Right ventricle myocardium superior (tissue), 1 donor: ENCODE measurements around the gene ST6GALNAC6. TPM values are rescaled to one million over a fixed set of nuclear protein-coding genes. Genes with fewer than 3 reads are reported as not detected.

Experiments used
- ATAC-seq: fragments of 200-7000 bp; cut with Tn5 transposase; one replicate; pipeline ENCODE4 v1.9.1; 2020; ENCODE audit warnings: mild to moderate bottlenecking; ENCODE audit not compliant: poor library complexity
- DNase-seq: peaks from one replicate; pipeline ENCODE4 v3.0.0-alpha.2; 2020
- intact Hi-C: fragments of 100-400 bp; cut with DNase I; formaldehyde crosslinking; loops from one replicate; pipeline ENCODE4 v1.11.2; 2022
- total RNA-seq: library from RNA; stranded (reverse); fragmentation: NEBNext Ultra II Directional; extraction: Animal tissue kit (Norgen Biotek cat#: 25700); gene quantifications from one replicate; pipeline ENCODE4 v1.2.1, GENCODE V29; 2021
- donor health status: DM: no; HTN: yes; CAD: no; lungs with severe emphysema.

The ST6GALNAC6 gene
- total RNA-seq, 1 donor from 2014 or later: 38.2 TPM

DNA sequence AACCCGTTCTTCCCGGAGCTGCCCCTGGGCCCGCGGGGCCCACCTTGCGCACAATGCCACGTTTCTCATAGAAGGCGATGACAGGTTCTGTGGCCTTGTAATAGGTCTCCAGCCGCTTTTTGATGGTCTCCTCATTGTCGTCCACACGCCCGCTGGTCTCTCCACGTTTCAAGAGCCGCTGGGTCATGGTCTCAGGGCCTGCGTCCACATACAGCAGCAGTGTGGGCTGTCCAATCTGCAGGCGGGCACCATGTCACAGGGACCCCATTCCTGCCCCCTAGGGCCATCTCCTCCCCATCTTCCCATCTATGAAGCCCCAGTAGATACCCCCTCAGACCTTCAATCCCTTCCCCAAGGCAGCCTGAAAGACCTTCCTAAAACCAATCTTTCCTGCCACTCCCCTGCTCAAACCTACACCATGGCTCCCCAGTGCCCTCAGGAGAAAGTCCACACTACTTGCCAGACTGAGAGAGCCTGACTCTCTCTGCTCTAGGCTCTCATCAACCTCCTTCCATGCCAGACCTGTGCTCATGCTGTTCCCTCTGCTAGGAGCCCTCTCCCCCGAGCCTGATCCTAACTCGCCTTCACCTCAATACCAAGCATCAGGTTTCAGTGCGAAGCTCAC, 31.0 kb downstream of the ST6GALNAC6 start:
- DNase-seq: no peak

GRCh38 chr9:127867356-127868277, 31.8 kb downstream of the ST6GALNAC6 start:
- ATAC-seq (no peak), DNase-seq (peak; percentile 71)
- intact Hi-C loops: loop anchor here (5.0 kb wide), 2 partner anchors 80 to 130 kb away; partner anchors contain the start of genes CDK9 and TOR2A

More for the DNA sequence above, 31.0 kb downstream of the ST6GALNAC6 start:
- intact Hi-C loops: loop anchor here (5.0 kb wide), 2 partner anchors 81 to 131 kb away; partner anchors contain the start of genes CDK9 and TOR2A
- ATAC-seq: no peak

GRCh38 chr9:127866535-127866934, 32.9 kb downstream of the ST6GALNAC6 start:
- intact Hi-C loops: loop anchor here (5.0 kb wide), 2 partner anchors 79 to 129 kb away; partner anchors contain the start of genes CDK9 and TOR2A
- no peak for DNase-seq

DNA sequence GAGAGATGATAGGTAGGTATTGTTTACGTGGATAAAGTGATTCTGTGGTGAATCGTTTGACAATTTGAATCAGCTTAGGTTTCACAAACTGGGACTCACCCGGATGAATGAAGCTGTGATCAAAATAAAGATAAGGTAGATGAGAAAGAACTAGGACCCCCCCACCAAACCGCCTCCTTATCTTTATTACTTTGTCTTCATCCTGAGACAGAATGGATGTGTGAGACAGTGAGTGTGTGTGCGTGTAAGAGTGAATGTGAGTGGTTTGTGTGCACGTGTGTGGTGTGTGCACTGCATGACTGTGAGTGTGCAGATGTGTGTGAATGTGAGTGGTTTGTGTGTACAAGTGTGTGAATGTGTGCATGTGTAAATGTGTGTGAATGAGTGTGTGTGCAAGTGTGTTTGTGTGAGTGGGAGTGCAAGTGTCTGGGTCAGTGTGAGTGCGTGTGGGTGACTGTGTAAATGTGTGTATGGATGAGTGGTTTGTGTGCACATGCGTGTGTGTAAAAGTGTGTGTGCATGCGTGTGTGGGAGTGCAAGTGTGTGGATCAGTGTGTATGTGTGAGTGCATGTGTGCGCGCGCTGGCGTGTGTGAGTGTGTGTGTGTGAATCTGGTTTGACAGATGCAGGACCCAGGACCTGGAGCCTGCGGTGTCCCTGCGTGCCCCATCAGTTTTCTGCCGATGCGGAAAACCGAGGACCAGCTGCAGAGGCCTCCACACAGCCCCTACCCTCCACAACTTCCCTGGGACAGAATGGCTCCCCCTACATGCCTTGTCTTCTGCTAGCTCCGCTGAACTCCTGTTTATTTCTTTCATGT, 33.5 kb downstream of the ST6GALNAC6 start:
- intact Hi-C loops: loop anchor here (5.0 kb wide), 2 partner anchors 79 to 129 kb away; partner anchors contain the start of genes CDK9 and TOR2A
- ATAC-seq: no peak
- DNase-seq: no peak

More at GRCh38 chr9:127866535-127866934, 32.9 kb downstream of the ST6GALNAC6 start:
- ATAC-seq: no peak

DNA sequence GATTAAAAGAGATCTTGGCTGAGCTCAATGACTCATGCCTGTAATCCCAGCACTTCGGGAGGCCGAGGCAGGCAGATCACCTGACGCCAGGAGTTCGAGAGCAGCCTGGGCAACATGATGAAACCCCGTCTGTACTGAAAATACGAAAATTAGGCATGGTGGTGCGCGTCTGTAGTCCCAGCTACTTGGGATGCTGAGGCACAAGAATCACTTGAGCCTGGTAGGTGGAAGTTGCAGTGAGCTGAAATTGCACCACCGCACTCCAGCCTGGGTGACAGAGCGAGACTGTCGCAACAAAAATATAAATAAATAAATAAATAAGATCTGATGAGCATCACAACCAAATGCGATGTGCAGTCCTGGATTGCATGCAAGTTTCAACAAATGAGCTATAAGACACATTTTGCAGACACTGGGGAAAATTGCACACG, 36.2 kb downstream of the ST6GALNAC6 start:
- ATAC-seq (no peak), DNase-seq (no peak)
- intact Hi-C loops: no loop called here

DNA sequence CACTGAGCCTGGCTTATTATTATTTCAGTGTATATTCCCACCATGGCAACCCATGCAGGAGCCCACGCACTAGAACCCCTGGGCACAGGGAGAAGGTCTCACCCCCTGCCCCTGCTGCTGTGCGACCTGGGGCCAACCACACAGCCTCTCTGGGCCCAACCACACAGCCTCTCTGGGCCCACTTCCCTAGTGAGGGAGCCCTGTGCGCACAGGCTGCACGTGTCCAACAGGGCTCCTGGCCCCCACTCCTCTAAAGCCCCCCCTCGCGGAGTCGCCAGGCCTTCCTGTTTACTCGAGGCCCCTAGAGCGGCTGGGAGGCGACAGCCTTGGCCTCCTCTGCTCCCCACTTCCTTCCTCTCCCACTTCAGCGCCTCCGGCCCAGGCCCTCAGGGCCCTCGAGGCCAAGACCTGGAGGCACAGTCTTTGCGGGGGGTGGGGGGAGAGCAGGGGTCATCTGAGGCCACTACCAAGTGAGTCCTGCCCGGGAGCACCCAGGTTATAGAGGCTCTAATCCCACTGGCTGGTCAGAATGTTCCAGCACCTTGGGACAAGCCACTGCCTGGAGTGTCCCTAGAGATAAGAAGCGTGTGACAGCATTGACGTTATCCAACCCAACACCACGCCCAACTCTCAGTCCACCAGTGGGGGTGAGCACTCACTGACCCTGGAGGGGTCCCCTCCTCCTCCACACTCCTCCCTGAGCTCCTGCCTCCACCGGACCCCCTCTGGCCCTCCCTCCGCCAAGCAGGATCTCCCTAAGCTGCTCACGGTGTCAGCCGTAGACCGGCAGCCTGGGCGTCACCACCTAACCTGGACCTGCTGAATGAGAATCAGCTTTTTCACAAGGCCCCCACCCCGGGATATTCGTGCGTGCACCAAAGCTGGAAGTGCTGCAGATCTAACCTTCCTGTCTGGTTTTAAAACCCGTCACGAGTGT, 37.1 kb downstream of the ST6GALNAC6 start:
- ATAC-seq (peak; percentile 76), DNase-seq (peak; percentile 91)
- intact Hi-C loops: no loop called here

DNA sequence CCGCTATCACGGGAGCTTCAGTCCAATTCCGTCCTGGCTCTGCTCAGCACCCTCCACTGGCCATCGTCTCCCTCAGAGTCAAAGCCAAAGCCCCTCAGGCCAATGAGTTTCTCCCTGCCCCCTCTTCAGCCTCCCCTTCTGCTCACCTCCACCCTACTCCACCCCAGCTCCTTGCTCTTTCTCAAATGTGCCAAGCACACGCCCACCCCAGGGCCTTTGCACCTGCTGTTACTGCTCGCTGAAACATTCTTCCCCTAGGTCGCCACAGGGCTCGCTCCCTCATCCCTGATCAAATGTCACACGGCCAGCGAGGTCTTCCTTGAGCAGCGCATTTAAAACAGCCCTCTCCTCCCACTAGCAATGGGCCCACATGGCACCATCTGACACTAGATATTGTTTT, 38.6 kb downstream of the ST6GALNAC6 start:
- ATAC-seq (no peak), DNase-seq (no peak)
- intact Hi-C loops: no loop called here

GRCh38 chr9:127860260-127860659, 39.1 kb downstream of the ST6GALNAC6 start:
- DNase-seq (peak; percentile 44), ATAC-seq (peak; percentile 29)
- intact Hi-C loops: no loop called here

DNA sequence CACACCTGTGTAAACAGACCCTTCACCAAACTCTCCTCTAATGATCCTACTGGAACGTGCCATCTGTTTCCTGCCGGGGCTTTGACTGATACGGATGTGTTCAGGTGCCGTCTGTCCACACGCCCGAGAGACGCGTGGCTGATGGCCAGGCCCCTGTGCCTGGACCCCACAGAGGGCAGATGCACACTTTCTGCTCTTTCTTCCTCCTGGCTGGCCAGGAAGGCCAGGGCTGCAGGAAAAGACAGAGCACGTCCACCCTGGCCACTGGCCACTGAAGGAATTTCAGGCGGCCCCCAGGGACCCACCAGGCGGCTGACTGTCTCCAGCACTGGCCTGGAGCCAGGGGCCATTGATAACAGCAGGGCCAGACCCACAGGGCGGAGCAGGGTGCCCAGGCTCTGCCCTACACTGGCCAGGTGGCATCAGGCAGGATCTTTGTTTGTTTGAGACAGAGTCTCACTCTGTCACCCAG, 41.3 kb downstream of the ST6GALNAC6 start:
- ATAC-seq (peak; percentile 18), DNase-seq (peak; percentile 85)
- intact Hi-C loops: no loop called here

DNA sequence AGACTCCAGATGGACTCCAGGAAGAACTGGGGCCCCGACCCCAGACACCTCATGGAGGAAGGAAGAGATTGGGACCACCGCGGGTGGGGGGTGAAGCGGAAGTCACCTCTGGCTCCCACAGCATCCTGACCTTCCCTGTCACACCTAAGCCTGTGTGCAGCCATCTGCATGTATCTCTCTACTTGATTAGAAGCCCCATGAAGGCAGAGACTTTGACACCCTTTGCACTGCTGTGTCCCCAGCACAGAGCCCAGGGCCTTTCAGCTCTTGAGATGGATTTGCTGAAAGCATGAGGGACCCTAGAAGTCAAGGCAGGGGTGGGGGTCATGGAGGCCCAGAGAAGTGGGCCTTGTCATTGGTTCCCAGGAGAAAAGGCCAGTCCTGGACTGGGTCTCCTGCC, 42.1 kb downstream of the ST6GALNAC6 start:
- DNase-seq (no peak), ATAC-seq (no peak)
- intact Hi-C loops: no loop called here

DNA sequence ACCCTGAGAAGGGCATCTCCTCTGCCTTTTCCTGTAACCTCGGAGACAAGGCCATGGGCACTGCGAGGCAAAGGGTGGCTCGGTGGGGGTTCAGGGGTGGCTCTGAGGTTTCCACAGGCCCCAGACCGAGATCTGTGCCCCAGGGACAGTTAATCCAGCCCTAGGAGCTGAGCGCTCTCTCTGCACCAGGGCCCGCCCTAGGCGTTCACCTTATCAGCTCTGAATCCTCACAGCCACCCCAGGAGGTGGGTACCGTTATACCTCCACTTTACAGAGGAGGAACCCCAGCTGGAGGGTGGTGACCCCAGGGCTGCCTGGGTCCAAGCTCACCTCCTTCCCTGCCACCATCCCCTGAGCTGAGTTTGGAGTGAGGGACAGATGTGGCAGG, 42.7 kb downstream of the ST6GALNAC6 start:
- DNase-seq: no peak
- no peak for ATAC-seq
- intact Hi-C loops: no loop called here

- DNase-seq: no peak
- intact Hi-C loops: no loop called here
- ATAC-seq: no peak
These were observed 43.2 kb downstream of the ST6GALNAC6 start for GRCh38 chr9:127856094-127856728.

GRCh38 chr9:127855522-127855921, 43.9 kb downstream of the ST6GALNAC6 start:
- no peak for ATAC-seq
- DNase-seq: no peak
- intact Hi-C loops: no loop called here

- intact Hi-C loops: no loop called here
- no peak for ATAC-seq
These were observed 44.4 kb downstream of the ST6GALNAC6 start for GRCh38 chr9:127854960-127855359.

DNA sequence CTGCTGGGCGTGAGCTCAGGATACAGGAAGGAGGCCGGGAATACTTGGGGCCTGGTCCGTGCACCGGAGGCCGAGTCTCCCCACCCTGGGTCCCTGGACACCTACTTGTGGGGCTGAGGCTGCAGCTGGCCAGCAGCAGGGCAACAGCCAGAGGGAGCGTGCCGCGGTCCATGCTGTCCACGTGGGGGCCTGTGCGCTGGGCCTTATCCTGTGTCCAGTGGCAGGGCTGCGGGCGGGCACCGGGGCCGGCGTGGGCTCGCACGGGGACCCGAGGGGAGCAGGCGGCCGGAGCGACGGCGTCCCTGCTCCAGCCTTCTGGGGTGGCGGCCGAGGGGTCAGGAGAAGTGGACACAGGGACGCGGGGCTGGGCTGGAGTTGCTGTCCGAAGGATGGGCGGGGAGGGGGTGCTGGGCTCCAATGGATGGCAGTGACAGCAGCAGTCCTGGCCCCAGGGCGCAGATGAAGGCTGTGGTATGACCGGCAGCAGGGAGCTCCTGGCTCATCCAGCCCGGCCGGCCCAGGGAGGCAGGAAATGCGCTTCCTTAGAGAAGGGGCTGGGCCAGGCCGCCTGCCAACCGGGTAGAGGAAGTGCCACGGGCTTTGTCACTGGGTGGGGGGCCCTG, 45.1 kb downstream of the ST6GALNAC6 start, which contains the start of gene ENG:
TSS of gene ENG (minus strand) at position 475 of the 623 bp plus-strand sequence. CDS start at position 172, 303 bp downstream.
- ATAC-seq: peak; percentile 66

More at GRCh38 chr9:127854960-127855359, 44.4 kb downstream of the ST6GALNAC6 start:
- no peak for DNase-seq

More for the DNA sequence above, 45.1 kb downstream of the ST6GALNAC6 start, which contains the start of gene ENG:
- intact Hi-C loops: no loop called here
- peak; percentile 92 for DNase-seq
